OCI-LY3 (cell line): ENCODE data around the gene CHST1.

Experiments
- CTCF ChIP-seq: fragments of 200-600, 300-600 bp; sonication (generic); IDR thresholded peaks from 2 replicates; pipeline ENCODE4 v1.5.1; 2014; ENCODE audit warnings: antibody characterized with exemption, low read length, low read depth
- EZH2phosphoT487 ChIP-seq: fragments of 200-600 bp; shearing (Covaris generic); IDR thresholded peaks from 2 replicates; pipeline ENCODE4 v1.6.1; 2018; ENCODE audit warnings: antibody characterized with exemption, mixed run types, low read depth

GRCh38 chr11:45660729-45661438, 4.5 kb downstream of the CHST1 start:
- TF ChIP-seq CTCF: no peak
- no peak for TF ChIP-seq EZH2phosphoT487
